OCI-LY7 (cell line): Measurements from ENCODE around the gene TIMP3. TPM values are rescaled to one million over a fixed set of nuclear protein-coding genes. Genes with fewer than 3 reads are reported as not detected.
"Not testable (repeated sequence)": the region's sequence is repeated elsewhere in the genome, so short reads cannot be mapped to it uniquely, and the experiment has no call there.

Experiments
- BruUV-seq: library from RNA; stranded (reverse); fragments of 400-500 nt; replicated peaks from 2 replicates; lab custom pipeline; 2021; lab: Mats Ljungman, UMichigan
- CTCF ChIA-PET: fragments of 300-600 bp; sonication (Branson Sonifier 250); formaldehyde crosslinking; loops from one replicate; lab custom pipeline; 2022; ENCODE audit warnings: antibody characterized with exemption; ENCODE audit not compliant: unreplicated experiment; lab: Charles Lee
- POLR2A ChIA-PET: fragments of 300-600 bp; sonication (Branson Sonifier 250); formaldehyde crosslinking; loops from one replicate; lab custom pipeline; 2022; ENCODE audit warnings: antibody characterized with exemption; lab: Charles Lee
- DNase-seq: peaks from one replicate; pipeline ENCODE4 v3.0.0-alpha.2; 2015; ENCODE audit warnings: low spot score
- H2AFZ ChIP-seq: fragments of 200-600 bp; sonication (generic), shearing (Covaris generic); 2 replicates; pipeline ENCODE4 v1.6.1; 2014; ENCODE audit warnings: mild to moderate bottlenecking, antibody characterized with exemption, low read length, moderate library complexity
- H3K27ac ChIP-seq: fragments of 200-600 bp; sonication (generic); 2 replicates; pipeline ENCODE4 v1.5.1; 2014; ENCODE audit warnings: mixed run types, low read depth, mild to moderate bottlenecking, moderate library complexity, low read length, inconsistent platforms; ENCODE audit not compliant: poor library complexity, severe bottlenecking
- H3K36me3 ChIP-seq: fragments of 200-600 bp; sonication (generic); 2 replicates; pipeline ENCODE4 v1.6.1; 2014; ENCODE audit warnings: mild to moderate bottlenecking, antibody characterized with exemption, low read length, moderate library complexity, mixed read lengths; ENCODE audit not compliant: insufficient read depth
- H3K4me1 ChIP-seq: fragments of 200-600 bp; sonication (generic); 2 replicates; pipeline ENCODE4 v1.5.1; 2014; ENCODE audit warnings: mild to moderate bottlenecking, low read length; ENCODE audit not compliant: insufficient read depth, poor library complexity, severe bottlenecking
- H3K4me2 ChIP-seq: fragments of 200-600 bp; sonication (generic); 2 replicates; pipeline ENCODE4 v1.6.1; 2014; ENCODE audit warnings: mild to moderate bottlenecking, low read length
- H3K4me3 ChIP-seq: fragments of 200-600 bp; sonication (generic); 2 replicates; pipeline ENCODE4 v1.5.1; 2014; ENCODE audit warnings: mild to moderate bottlenecking, low read depth, low read length; ENCODE audit not compliant: poor library complexity, severe bottlenecking
- H3K79me2 ChIP-seq: fragments of 200-600 bp; sonication (generic); 2 replicates; pipeline ENCODE4 v1.6.1; 2016; ENCODE audit warnings: low read depth, mild to moderate bottlenecking, low read length, moderate library complexity, mixed read lengths; ENCODE audit not compliant: insufficient read depth
- H3K9me2 ChIP-seq: fragments of 200-600 bp; sonication (generic); 2 replicates; pipeline ENCODE4 v1.6.1; 2016; ENCODE audit warnings: mild to moderate bottlenecking, low read length, mixed read lengths; ENCODE audit not compliant: insufficient read depth
- H3K9me3 ChIP-seq: fragments of 200-600 bp; sonication (generic); 2 replicates; pipeline ENCODE4 v1.6.1; 2014; ENCODE audit warnings: mild to moderate bottlenecking, mixed run types, low read length, mixed read lengths
- H4K20me1 ChIP-seq: fragments of 200-600 bp; sonication (generic); 2 replicates; pipeline ENCODE4 v1.6.1; 2014; ENCODE audit warnings: mild to moderate bottlenecking, antibody characterized with exemption, low read length, moderate library complexity, mixed read lengths; ENCODE audit not compliant: insufficient read depth
- CTCF ChIP-seq: fragments of 200-600 bp; sonication (generic); conservative IDR thresholded peaks from 2 replicates; pipeline ENCODE4 v1.5.1; 2014; ENCODE audit warnings: mild to moderate bottlenecking, antibody characterized with exemption, low read length, moderate library complexity, mixed read lengths
- EZH2phosphoT487 ChIP-seq: fragments of 200-600 bp; sonication (generic); IDR thresholded peaks from 2 replicates; pipeline ENCODE4 v1.6.1; 2018; ENCODE audit warnings: low read depth, borderline replicate concordance, mild to moderate bottlenecking, mixed run types, antibody characterized with exemption, low read length, moderate library complexity, mixed read lengths
- intact Hi-C: fragments of 100-400 bp; cut with micrococcal nuclease; formaldehyde crosslinking; loops from one replicate; pipeline ENCODE4 v1.10.0; 2022; ENCODE audit not compliant: unreplicated experiment
- total RNA-seq, 2 experiments: library from RNA; depleted of rRNA in 1 of 2; stranded (reverse); fragments of >200 nt in 1 of 2; shearing (Covaris generic) in 1 of 2; gene quantifications; 2 replicates each; pipeline ENCODE4 v1.2.3, GENCODE V29; 2014 to 2022

Gene TIMP3
- total RNA-seq, 2 experiments from 2014 or later = not detected

- TF ChIP-seq CTCF = no peak
- no peak for TF ChIP-seq EZH2phosphoT487
- no peak overlapping the region for H2AFZ ChIP-seq
- H3K36me3 ChIP-seq = no peaks in the 10 kb centered on the region
- intact Hi-C loops = no loop called here
- DNase-seq = no peak
- H3K4me1 ChIP-seq = no peaks in the 10 kb centered on the region
- no peak overlapping the region for H3K4me3 ChIP-seq
- BruUV-seq = no TSS peak
- CTCF ChIA-PET = no interaction called here
- H3K9me2 ChIP-seq = no peaks in the 10 kb centered on the region
- POLR2A ChIA-PET = no interaction called here
- no peak overlapping the region for H3K4me2 ChIP-seq
- H3K79me2 ChIP-seq = no peaks in the 10 kb centered on the region
- no peaks in the 10 kb centered on the region for H4K20me1 ChIP-seq
- H3K27ac ChIP-seq = no peak overlapping the region
- no peaks in the 10 kb centered on the region for H3K9me3 ChIP-seq
Observed at GRCh38 chr22:32753591-32753990, 47.9 kb upstream of the TIMP3 start.

GRCh38 chr22:32754413-32755041 is 47.0 kb upstream of the TIMP3 start:
- no peak overlapping the region for H2AFZ ChIP-seq
- TF ChIP-seq CTCF (no peak), EZH2phosphoT487 (no peak)
- CTCF ChIA-PET = no interaction called here
- H4K20me1 ChIP-seq = no peaks in the 10 kb centered on the region
- H3K9me2 ChIP-seq = no peaks in the 10 kb centered on the region
- no peak overlapping the region for H3K27ac ChIP-seq
- no peaks in the 10 kb centered on the region for H3K9me3 ChIP-seq
- H3K36me3 ChIP-seq = no peaks in the 10 kb centered on the region
- BruUV-seq = no TSS peak
- no peak for DNase-seq
- H3K4me3 ChIP-seq = no peak overlapping the region
- no peaks in the 10 kb centered on the region for H3K79me2 ChIP-seq
- no peaks in the 10 kb centered on the region for H3K4me1 ChIP-seq
- intact Hi-C loops = no loop called here
- POLR2A ChIA-PET = no interaction called here
- no peak overlapping the region for H3K4me2 ChIP-seq

GRCh38 chr22:32757086-32757762 is 44.3 kb upstream of the TIMP3 start:
- H3K27ac ChIP-seq, DNase-seq, H3K4me3 ChIP-seq, H3K36me3 ChIP-seq, H4K20me1 ChIP-seq, H3K79me2 ChIP-seq, CTCF ChIA-PET, H2AFZ ChIP-seq, BruUV-seq, H3K9me3 ChIP-seq, H3K9me2 ChIP-seq, H3K4me1 ChIP-seq, H3K4me2 ChIP-seq, intact Hi-C loops: not testable (repeated sequence)
- POLR2A ChIA-PET = interaction anchor here (0.6 kb wide), 1 partner anchor 10 kb away, joined by 3 read pairs; no protein-coding TSS in a partner anchor
